Neutrophil (primary cell): Measurements from ENCODE around the gene TNPO1.

Experiments
- H3K27ac ChIP-seq: fragments of 200-600 bp; sonication (generic); 2 replicates; pipeline ENCODE4 v1.5.1; 2016; ENCODE audit warnings: mild to moderate bottlenecking, moderate library complexity
- H3K27me3 ChIP-seq: fragments of 200-600 bp; sonication (generic); 2 replicates; pipeline ENCODE4 v1.6.0; 2016; ENCODE audit warnings: mild to moderate bottlenecking
- H3K36me3 ChIP-seq: fragments of 200-600 bp; sonication (generic); 2 replicates; pipeline ENCODE4 v1.5.1; 2017
- H3K4me1 ChIP-seq, 2 experiments: fragments of 200-600 bp in 1 of 2; sonication (generic) in 1 of 2; 1 replicate in 1 of 2; 2 replicates in 1 of 2; pipeline versions ENCODE4 v1.5.1 to v1.6.1; 2013 to 2016; ENCODE audit warnings: low read depth in 1 of 2, low read length in 1 of 2, mild to moderate bottlenecking in 1 of 2, moderate library complexity in 1 of 2; ENCODE audit not compliant: control insufficient read depth in 1 of 2, insufficient read depth in 1 of 2
- H3K4me3 ChIP-seq, 2 experiments: fragments of 200-600 bp in 1 of 2; sonication (generic) in 1 of 2; 1 replicate in 1 of 2; 2 replicates in 1 of 2; pipeline ENCODE4 v1.5.1; 2013 to 2016; ENCODE audit warnings: low read depth in 1 of 2, low read length in 1 of 2, mild to moderate bottlenecking in 1 of 2, moderate library complexity in 1 of 2
- H3K9me3 ChIP-seq: fragments of 200-600 bp; sonication (generic); 2 replicates; pipeline ENCODE4 v1.5.1; 2016
- CTCF ChIP-seq: fragments of 200-600 bp; sonication (generic); IDR thresholded peaks from 2 replicates; pipeline ENCODE4 v1.5.1; 2016; ENCODE audit warnings: antibody characterized with exemption

TNPO1 gene

GRCh38 chr5:72831685-72832084 is 15.2 kb downstream of the TNPO1 start:
- no peak for TF ChIP-seq CTCF
- Histone ChIP-seq H3K9me3 (no peaks in the 10 kb centered on the region), H3K4me1 (peaks cover 22 to 29% of the 10 kb centered on the region in 2 experiments), H3K4me3 (no peak overlapping the region), H3K36me3 (no peaks in the 10 kb centered on the region), H3K27me3 (no peaks in the 10 kb centered on the region), H3K27ac (no peak overlapping the region)

- Histone ChIP-seq H3K9me3 (no peaks in the 10 kb centered on the region), H3K4me1 (peaks cover 32 to 44% of the 10 kb centered on the region in 2 experiments), H3K36me3 (no peaks in the 10 kb centered on the region), H3K27ac (peak overlapping the region; percentile 74), H3K27me3 (no peaks in the 10 kb centered on the region), H3K4me3 (no peak overlapping the region)
- TF ChIP-seq CTCF, result no peak
Measured at GRCh38 chr5:72834924-72835323, 18.5 kb downstream of the TNPO1 start.

GRCh38 chr5:72835633-72836032 is 19.2 kb downstream of the TNPO1 start:
- H3K27me3 ChIP-seq, result no peaks in the 10 kb centered on the region
- H3K36me3 ChIP-seq, result no peaks in the 10 kb centered on the region
- no peak overlapping the region for H3K4me3 ChIP-seq
- H3K9me3 ChIP-seq, result no peaks in the 10 kb centered on the region
- peaks cover 32 to 44% of the 10 kb centered on the region in 2 experiments for H3K4me1 ChIP-seq
- TF ChIP-seq CTCF, result no peak
- H3K27ac ChIP-seq, result peak overlapping the region; percentile 74

- Histone ChIP-seq H3K4me1 (peaks cover 32 to 44% of the 10 kb centered on the region in 2 experiments), H3K36me3 (no peaks in the 10 kb centered on the region), H3K27ac (peak overlapping the region; percentile 74), H3K9me3 (no peaks in the 10 kb centered on the region), H3K4me3 (no peak overlapping the region), H3K27me3 (no peaks in the 10 kb centered on the region)
- no peak for TF ChIP-seq CTCF
Measured at GRCh38 chr5:72836810-72837209, 20.3 kb downstream of the TNPO1 start.

- no peaks in the 10 kb centered on the region for H3K27me3 ChIP-seq
- no peak overlapping the region for H3K4me3 ChIP-seq
- no peak for TF ChIP-seq CTCF
- peak overlapping the region; percentile 74 for H3K27ac ChIP-seq
- no peaks in the 10 kb centered on the region for H3K36me3 ChIP-seq
- peaks cover 37 to 48% of the 10 kb centered on the region in 2 experiments for H3K4me1 ChIP-seq
- no peaks in the 10 kb centered on the region for H3K9me3 ChIP-seq
Measured at GRCh38 chr5:72837524-72838096, 21.1 kb downstream of the TNPO1 start.
